K562 (cell line): ENCODE data around the gene SLC35G2. TPM values are rescaled to one million over a fixed set of nuclear protein-coding genes. Genes with fewer than 3 reads are reported as not detected.

ENCODE experiments used
- ATAC-seq: fragments of 200-7000 bp; cut with Tn5 transposase; 3 replicates; pipeline ENCODE4 v1.9.1; 2020; ENCODE audit warnings: moderate library complexity
- BruUV-seq: library from RNA; stranded (reverse); fragments of 400-500 nt; replicated peaks from 2 replicates; lab custom pipeline; 2021; lab: Mats Ljungman, UMichigan
- CTCF ChIA-PET: fragments of 300-600 bp; formaldehyde crosslinking; extraction: SDS; loops from one replicate; lab custom pipeline; 2021; ENCODE audit warnings: low intra/inter-chr PET ratio; lab: Yijun Ruan, JAX
- POLR2A ChIA-PET: fragments of 300-600, 350-650 bp; sonication (Branson Sonifier 250); formaldehyde crosslinking; extraction: SDS; loops from one replicate; lab custom pipeline; 2021; ENCODE audit warnings: antibody characterized with exemption, inconsistent platforms; lab: Yijun Ruan, JAX
- DNase-seq, 4 experiments: peaks; one replicate each; pipeline versions ENCODE4 v3.0.0 to v3.0.0-alpha.2; 2011 to 2018; ENCODE audit warnings: low spot score in 3 of 4, mixed read lengths in 3 of 4; ENCODE audit errors: extremely low read depth in 1 of 4
- FAIRE-seq: peaks from 2 replicates; lab custom pipeline; 2011; peaks lifted over from hg19 to GRCh38; lab: Jason Lieb, UNC
- H2AFZ ChIP-seq: 2 replicates; pipeline ENCODE4 v1.6.0; 2011; ENCODE audit warnings: low read depth, low read length, control low read depth, inconsistent platforms
- H3K27ac ChIP-seq: fragments of 200-600 bp; 3 replicates; pipeline ENCODE4 v1.8.0; 2011; ENCODE audit warnings: low read depth, mild to moderate bottlenecking, control low read depth, inconsistent platforms, low read length, moderate library complexity, mixed read lengths; ENCODE audit errors: extremely low read depth
- H3K27me3 ChIP-seq, 2 experiments: fragments of 300-600 bp in 1 of 2; 2 replicates in 1 of 2; 3 replicates in 1 of 2; pipeline versions ENCODE4 v1.6.0 to v1.8.0; 2011; ENCODE audit warnings: inconsistent platforms in 2 of 2, low read length in 2 of 2, mild to moderate bottlenecking in 1 of 2, mixed read lengths in 1 of 2, moderate library complexity in 1 of 2; ENCODE audit not compliant: control insufficient read depth in 2 of 2, insufficient read depth in 2 of 2
- H3K36me3 ChIP-seq: fragments of 300-600 bp; 3 replicates; pipeline ENCODE4 v1.8.0; 2011; ENCODE audit warnings: mild to moderate bottlenecking, low read length, inconsistent platforms; ENCODE audit not compliant: control insufficient read depth, insufficient read depth
- H3K4me1 ChIP-seq, 2 experiments: fragments of 200-600 bp in 1 of 2; replicated peaks in 1 of 2; 2 replicates in 1 of 2; 3 replicates in 1 of 2; pipeline versions ENCODE4 v1.5.1 to v1.8.0; 2011; ENCODE audit warnings: inconsistent platforms in 2 of 2, low read length in 2 of 2, mild to moderate bottlenecking in 1 of 2, mixed read lengths in 1 of 2, moderate library complexity in 1 of 2; ENCODE audit not compliant: control insufficient read depth in 2 of 2, insufficient read depth in 2 of 2
- H3K4me2 ChIP-seq: 2 replicates; pipeline ENCODE4 v1.6.1; 2011; ENCODE audit warnings: low read length, control low read depth, inconsistent platforms, mixed read lengths; ENCODE audit not compliant: insufficient read depth
- H3K4me3 ChIP-seq: fragments of 200-600 bp; sonication (generic), shearing (Covaris generic); 2 replicates; pipeline ENCODE4 v1.5.1; 2016; ENCODE audit warnings: control low read depth, inconsistent platforms
- H3K79me2 ChIP-seq: fragments of 200-600 bp; 3 replicates; pipeline ENCODE4 v1.8.0; 2011; ENCODE audit warnings: low read length, inconsistent platforms; ENCODE audit not compliant: control insufficient read depth, insufficient read depth
- H3K9ac ChIP-seq, 2 experiments: 2 replicates each; pipeline versions ENCODE4 v1.6.0 to v1.6.1; 2011; ENCODE audit warnings: low read depth in 2 of 2, low read length in 2 of 2, control low read depth in 1 of 2, inconsistent platforms in 1 of 2, mild to moderate bottlenecking in 1 of 2, mixed read lengths in 1 of 2; ENCODE audit not compliant: insufficient read depth in 1 of 2
- H3K9me1 ChIP-seq: one replicate; pipeline ENCODE4 v1.6.0; 2011; ENCODE audit warnings: inconsistent platforms, mild to moderate bottlenecking, low read length, moderate library complexity; ENCODE audit not compliant: control insufficient read depth, insufficient read depth
- H3K9me3 ChIP-seq: replicated peaks from 2 replicates; pipeline ENCODE4 v1.5.1; 2011; ENCODE audit warnings: low read depth, low read length, inconsistent platforms; ENCODE audit not compliant: control insufficient read depth, insufficient read depth
- H4K20me1 ChIP-seq: replicated peaks from 2 replicates; pipeline ENCODE4 v1.6.1; 2011; ENCODE audit warnings: low read length, inconsistent platforms, mixed read lengths; ENCODE audit not compliant: control insufficient read depth, insufficient read depth
- CBFA2T3 ChIP-seq: fragments of 450-650 bp; IDR thresholded peaks from 2 replicates; pipeline ENCODE4 v1.6.1; 2017
- DEAF1 ChIP-seq: fragments of 450-650 bp; formaldehyde crosslinking; IDR thresholded peaks from 2 replicates; pipeline ENCODE4 v1.4.0; 2020; ENCODE audit warnings: mild to moderate bottlenecking, moderate library complexity
- FOXO4 ChIP-seq: fragments of 450-650 bp; formaldehyde crosslinking; IDR thresholded peaks from 2 replicates; pipeline ENCODE4 v1.4.0; 2020; ENCODE audit warnings: mild to moderate bottlenecking, moderate library complexity
- HINFP ChIP-seq: fragments of 450-650 bp; conservative IDR thresholded peaks from 2 replicates; pipeline ENCODE4 v1.6.1; 2016; ENCODE audit warnings: missing genetic modification characterization, low read depth, mild to moderate bottlenecking, control low read depth, missing compliant biosample characterization
- NFE2 ChIP-seq: IDR thresholded peaks from 2 replicates; pipeline ENCODE4 v1.6.1; 2014; ENCODE audit warnings: antibody characterized with exemption, low read depth
- PATZ1 ChIP-seq: fragments of 250-450 bp; sonication (Bioruptor Pico); IDR thresholded peaks from 2 replicates; pipeline ENCODE4 v1.5.0; 2020; ENCODE audit warnings: mild to moderate bottlenecking, borderline replicate concordance
- PHF20 ChIP-seq: fragments of 450-650 bp; IDR thresholded peaks from 2 replicates; pipeline ENCODE4 v1.6.1; 2018; ENCODE audit not compliant: partially characterized antibody
- PHF8 ChIP-seq: fragments of 200-600 bp; sonication (generic); IDR thresholded peaks from 2 replicates; pipeline ENCODE4 v1.6.1; 2012; ENCODE audit warnings: mixed run types, mild to moderate bottlenecking, inconsistent platforms, low read length, moderate library complexity, borderline replicate concordance
- SIN3B ChIP-seq: fragments of 450-650 bp; IDR thresholded peaks from 2 replicates; pipeline ENCODE4 v1.6.1; 2017; ENCODE audit warnings: low read depth, mild to moderate bottlenecking, moderate library complexity
- SOX6 ChIP-seq: fragments of 450-650 bp; IDR thresholded peaks from 2 replicates; pipeline ENCODE4 v1.6.1; 2014; ENCODE audit warnings: mild to moderate bottlenecking
- THRA ChIP-seq: fragments of 450-650 bp; IDR thresholded peaks from 2 replicates; pipeline ENCODE4 v1.6.1; 2017; ENCODE audit warnings: mild to moderate bottlenecking, moderate library complexity
- ZFP1 ChIP-seq: fragments of 450-650 bp; formaldehyde crosslinking; IDR thresholded peaks from 2 replicates; pipeline ENCODE4 v1.4.0; 2020; ENCODE audit warnings: mild to moderate bottlenecking, mixed read lengths
- ZNF263 ChIP-seq: sonication (generic); formaldehyde crosslinking; IDR thresholded peaks from 2 replicates; pipeline ENCODE4 v1.8.0; 2022; ENCODE audit warnings: mild to moderate bottlenecking, missing genetic modification reagents, borderline replicate concordance
- ZSCAN29 ChIP-seq: fragments of 450-650 bp; IDR thresholded peaks from 2 replicates; pipeline ENCODE4 v1.6.1; 2017
- WGBS: fragments of 100-300 bp; shearing (Covaris generic); methylation state at CpG from one replicate; pipeline ENCODE4 v1.1.6; 2016; ENCODE audit warnings: low coverage, mixed read lengths; ENCODE audit not compliant: insufficient coverage; ENCODE audit errors: missing lambda C conversion rate; 5-methylcytosine and 5-hydroxymethylcytosine counted together
- in situ Hi-C: fragments of 300-500 bp; cut with MboI; formaldehyde crosslinking; loops from 4 replicates; pipeline ENCODE4 v1.15.0; 2018; ENCODE audit warnings: inconsistent platforms, mixed read lengths
- intact Hi-C: fragments of 100-400 bp; cut with micrococcal nuclease; formaldehyde crosslinking; loops from 2 replicates; pipeline ENCODE4 v1.14.2; 2022
- polyA plus RNA-seq, 8 experiments: library from polyadenylated mRNA; depleted of rRNA in 4 of 8; stranded (reverse) in 5 of 8; unstranded in 3 of 8; fragments of >200 nt; fragmentation: Nextera tagmentation in 2 of 8; fragmentation: Illumina TruSeq in 1 of 8; extraction: Ambion mirVana in 2 of 8; extraction: Trizol in 1 of 8; gene quantifications; 2 replicates each; pipeline versions ENCODE4 v1.2.1 to v1.2.3, GENCODE V29; 2011 to 2014; ENCODE audit warnings: inconsistent platforms in 1 of 8, missing spikeins in 1 of 8
- total RNA-seq, 7 experiments: library from RNA; depleted of rRNA in 6 of 7; stranded (reverse); fragments of >200 nt in 6 of 7; fragmentation: Illumina TruSeq in 2 of 7; extraction: Trizol in 2 of 7; gene quantifications; 2 replicates each; pipeline versions ENCODE4 v1.2.1 to v1.2.3, GENCODE V29; 2011 to 2021; ENCODE audit warnings: low replicate concordance in 1 of 7

The SLC35G2 gene
- total and polyA plus RNA-seq, 9 of the 15 experiments (the other 6 are each of a cell fraction or from before 2014, with no cell fraction given) = 2.6 to 5.9 (median 3.2) TPM

GRCh38 chr3:136844724-136845123, 25.8 kb downstream of the SLC35G2 start:
- intact Hi-C loops = no loop called here
- in situ Hi-C loops = no loop called here
- no peaks in the 10 kb centered on the region for H3K9me1 ChIP-seq
- no peak for FAIRE-seq
- no peak for ATAC-seq
- no peak overlapping the region for H3K4me3 ChIP-seq
- H3K36me3 ChIP-seq = peaks cover 16% of the 10 kb centered on the region; the same call in 2 of the 3 replicates
- no peak overlapping the region for H3K4me2 ChIP-seq
- H3K27ac ChIP-seq = no peak overlapping the region
- WGBS = no CpG with 5 or more reads among the region's 1 CpG
- no peaks in the 10 kb centered on the region for H4K20me1 ChIP-seq
- no peak for DNase-seq
- peaks cover 0 to 5% of the 10 kb centered on the region in 2 experiments; a peak in 4 of 5 replicates for H3K4me1 ChIP-seq
- H3K27me3 ChIP-seq = no peaks in the 10 kb centered on the region
- no peaks in the 10 kb centered on the region for H3K9me3 ChIP-seq
- ChIA-PET POLR2A (no interaction called here), CTCF (no interaction called here)
- no TSS peak for BruUV-seq
- no peak for TF ChIP-seq DEAF1
- TF ChIP-seq SIN3B = no peak
- no peak for TF ChIP-seq PHF20
- TF ChIP-seq SOX6 = no peak
- TF ChIP-seq ZFP1 (CRISPR knock-in tag) = no peak
- no peak for TF ChIP-seq CBFA2T3
- TF ChIP-seq ZNF263 (CRISPR knock-in tag) = no peak
- no peak for TF ChIP-seq HINFP
- TF ChIP-seq NFE2 = no peak
- TF ChIP-seq THRA = no peak
- TF ChIP-seq FOXO4 = no peak
- no peak for TF ChIP-seq PATZ1 (CRISPR knock-in tag)
- TF ChIP-seq ZSCAN29 = no peak
- TF ChIP-seq PHF8 = no peak
- no peak overlapping the region for H2AFZ ChIP-seq
- no peaks in the 10 kb centered on the region; the same call in 2 of the 3 replicates for H3K79me2 ChIP-seq
- no peak overlapping the region for H3K9ac ChIP-seq
